Stimulated activated CD8-positive, alpha-beta memory T cell treated with anti-CD3 and anti-CD28 coated beads, Interleukin-12 subunit alpha, Interleukin-12 subunit beta, amount 100 ng/mL, for 24 hours (primary cell): Measurements from ENCODE around the gene TNFAIP8L1.
A peak's percentile ranks its signal among the peaks of the same experiment; 100 is the strongest.

ENCODE experiments used
- DNase-seq: peaks from one replicate; pipeline ENCODE4 v3.0.0-alpha.2; 2020; ENCODE audit errors: extremely low read depth

The TNFAIP8L1 gene

GRCh38 chr19:4649392-4650047 is 10.2 kb downstream of the TNFAIP8L1 start:
- no peak for DNase-seq

- no peak for DNase-seq
These were observed 10.8 kb downstream of the TNFAIP8L1 start for GRCh38 chr19:4650159-4650558.

- no peak for DNase-seq
These were observed 12.8 kb downstream of the TNFAIP8L1 start for GRCh38 chr19:4652075-4652474.

GRCh38 chr19:4653793-4654436 is 14.6 kb downstream of the TNFAIP8L1 start:
- no peak for DNase-seq

- DNase-seq: no peak
These were observed 15.4 kb downstream of the TNFAIP8L1 start for GRCh38 chr19:4654437-4655361.

- DNase-seq: no peak
These were observed 16.8 kb downstream of the TNFAIP8L1 start for GRCh38 chr19:4656102-4656501.

- no peak for DNase-seq
These were observed 17.9 kb downstream of the TNFAIP8L1 start for GRCh38 chr19:4657262-4657661.

GRCh38 chr19:4657835-4658234 is 18.5 kb downstream of the TNFAIP8L1 start:
- DNase-seq: no peak

GRCh38 chr19:4660181-4660791 is 21.0 kb downstream of the TNFAIP8L1 start:
- no peak for DNase-seq

- DNase-seq: no peak
These were observed 21.7 kb downstream of the TNFAIP8L1 start for GRCh38 chr19:4660993-4661392.

- DNase-seq: no peak
These were observed 22.8 kb downstream of the TNFAIP8L1 start for GRCh38 chr19:4662020-4662695.

- DNase-seq: no peak
These were observed 23.5 kb downstream of the TNFAIP8L1 start for GRCh38 chr19:4662812-4663211.

- no peak for DNase-seq
These were observed 25.3 kb downstream of the TNFAIP8L1 start for GRCh38 chr19:4664642-4665041.

GRCh38 chr19:4669723-4670480 is 30.6 kb downstream of the TNFAIP8L1 start, which contains the start of gene MYDGF:
Gene MYDGF (minus strand): TSS chr19:4670342. CDS start chr19:4670334, 8 bp downstream.
- DNase-seq: peak; percentile 92

GRCh38 chr19:4671185-4671851 is 32.0 kb downstream of the TNFAIP8L1 start:
- no peak for DNase-seq

GRCh38 chr19:4673216-4673615 is 33.9 kb downstream of the TNFAIP8L1 start:
- DNase-seq: no peak

GRCh38 chr19:4673726-4674125 is 34.4 kb downstream of the TNFAIP8L1 start:
- DNase-seq: no peak

- DNase-seq: no peak
These were observed 36.0 kb downstream of the TNFAIP8L1 start for GRCh38 chr19:4675346-4675745.

- no peak for DNase-seq
These were observed 37.8 kb downstream of the TNFAIP8L1 start for GRCh38 chr19:4676955-4677731.
